A204.1 (cell line): ENCODE measurements around the gene ABCF2.

Experiments used
- FAIRE-seq: peaks from 2 replicates; lab custom pipeline; 2012; peaks lifted over from hg19 to GRCh38; lab: Jason Lieb, UNC

Gene ABCF2

GRCh38 chr7:151242159-151243044, 15.4 kb upstream of the ABCF2 start:
- no peak for FAIRE-seq

DNA sequence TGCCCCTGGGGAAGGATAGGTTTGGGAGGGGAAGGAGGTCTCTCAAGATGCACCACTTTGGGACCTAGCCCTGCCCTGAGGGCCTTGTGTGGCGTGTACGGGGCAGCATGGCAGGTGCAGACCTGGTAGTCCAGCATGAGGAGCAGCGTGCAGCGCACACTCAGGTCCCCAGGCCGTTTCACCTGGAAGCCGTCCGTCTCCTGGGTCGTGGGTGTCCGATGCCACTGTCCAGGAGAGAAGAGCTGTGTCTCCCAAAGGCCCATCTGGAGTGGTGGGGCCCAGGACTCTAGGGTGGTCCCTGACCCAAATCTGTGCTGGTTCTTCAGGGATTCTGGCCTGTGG, 14.7 kb upstream of the ABCF2 start:
- no peak for FAIRE-seq

DNA sequence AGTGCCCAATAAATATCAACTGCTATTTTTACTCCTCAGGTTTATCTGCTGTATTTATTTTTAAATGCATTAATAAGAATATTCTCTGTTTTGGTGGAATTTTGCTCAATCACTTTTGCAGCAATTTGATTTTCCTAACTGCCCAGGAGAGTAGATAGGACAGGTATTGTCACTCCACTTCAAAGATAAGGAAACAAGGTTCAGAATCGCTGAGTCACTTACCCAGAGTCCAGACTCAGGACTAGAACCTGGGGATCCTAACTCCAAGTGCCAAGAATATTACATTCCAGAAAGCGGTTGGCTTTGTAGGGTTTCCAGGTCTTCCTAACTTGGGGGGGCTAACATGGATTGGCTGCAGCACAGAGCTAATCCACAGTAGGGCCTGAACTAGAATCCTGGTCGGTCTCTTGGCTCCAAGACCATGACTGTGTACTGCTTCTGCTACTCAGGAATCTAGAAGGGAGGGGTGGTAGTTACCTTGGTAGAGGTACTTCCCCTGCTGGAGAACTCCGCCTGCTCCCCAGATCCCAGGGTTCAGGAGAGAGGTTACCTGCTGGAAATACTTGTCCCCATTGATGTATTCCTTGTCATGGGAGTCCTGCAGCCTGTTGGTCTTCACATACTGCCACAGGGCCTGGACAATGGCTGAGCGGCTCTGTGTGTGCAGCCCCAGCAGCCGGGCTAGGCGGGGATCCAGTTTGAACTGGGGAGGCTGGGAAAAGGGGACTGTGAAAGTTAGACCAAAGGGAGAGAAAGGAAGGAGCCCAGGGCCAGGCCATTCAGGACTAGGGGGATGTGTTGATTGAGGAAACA, 14.1 kb upstream of the ABCF2 start:
- no peak for FAIRE-seq

DNA sequence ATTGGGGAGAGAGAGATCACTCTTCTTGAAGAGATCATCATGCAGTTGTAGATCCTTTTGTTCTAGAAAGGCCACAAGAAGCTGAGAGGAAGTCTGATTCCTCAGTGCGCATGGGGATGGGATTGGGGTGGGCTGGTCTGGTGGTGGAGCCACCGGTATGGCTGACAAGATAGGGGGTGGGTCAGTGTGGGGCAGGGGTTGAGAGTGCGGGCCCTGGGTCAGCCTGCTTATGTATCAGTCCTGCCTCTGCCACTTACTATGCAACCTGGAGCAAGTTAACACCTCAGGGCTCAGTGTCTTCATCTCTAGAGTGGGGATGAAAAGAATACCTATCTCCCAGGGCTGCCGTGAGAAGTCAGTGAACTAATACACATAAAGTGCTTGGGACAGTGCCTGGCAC, 13.5 kb upstream of the ABCF2 start:
- FAIRE-seq, result no peak

- no peak for FAIRE-seq
These were observed 12.9 kb upstream of the ABCF2 start for GRCh38 chr7:151239837-151240459.

DNA sequence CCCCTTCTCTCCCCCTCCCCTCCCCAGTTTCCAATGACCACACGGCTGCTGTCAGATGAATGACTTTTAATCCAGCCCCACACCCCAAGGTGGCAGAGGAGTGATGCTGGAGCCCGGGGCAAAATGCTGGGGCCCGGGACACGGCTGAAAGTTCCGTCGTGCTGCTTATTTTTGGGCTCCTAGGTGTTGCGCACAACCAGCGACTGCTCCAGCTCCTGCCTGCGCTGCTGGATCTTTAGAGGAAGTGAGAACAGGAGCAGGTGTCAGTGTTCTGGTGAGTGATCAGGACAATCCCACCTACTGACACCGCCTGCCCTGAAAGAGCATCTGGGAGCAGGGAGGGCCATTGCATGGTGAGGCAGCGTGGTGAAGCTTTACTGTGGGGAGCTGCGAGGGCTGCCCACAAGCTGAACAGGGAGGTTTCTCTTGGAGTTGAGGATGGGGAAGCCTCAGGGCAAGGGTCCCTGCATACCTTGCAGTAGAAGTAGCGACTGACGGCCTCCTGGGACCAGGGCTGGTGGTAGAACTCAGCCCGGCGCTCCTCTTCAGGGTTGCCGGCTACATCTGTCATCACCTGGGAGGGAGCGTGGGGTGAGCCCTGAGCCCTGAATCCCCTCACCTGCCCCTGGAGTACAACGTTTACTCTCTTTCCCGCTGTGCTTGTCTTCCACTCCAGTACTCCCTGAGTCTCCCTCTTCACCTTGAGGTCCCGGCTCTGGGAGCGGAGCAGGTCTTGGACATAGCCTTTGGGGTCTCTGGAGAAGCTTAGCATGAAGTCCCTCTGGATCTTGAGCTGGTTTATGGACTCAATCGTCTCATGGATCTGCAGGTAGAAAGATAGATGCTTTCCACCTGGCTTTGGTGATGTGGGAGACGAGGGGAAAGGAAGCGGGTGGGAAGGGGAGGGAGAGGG, 12.2 kb upstream of the ABCF2 start:
- no peak for FAIRE-seq

GRCh38 chr7:151238190-151238810, 11.3 kb upstream of the ABCF2 start:
- FAIRE-seq, result no peak

DNA sequence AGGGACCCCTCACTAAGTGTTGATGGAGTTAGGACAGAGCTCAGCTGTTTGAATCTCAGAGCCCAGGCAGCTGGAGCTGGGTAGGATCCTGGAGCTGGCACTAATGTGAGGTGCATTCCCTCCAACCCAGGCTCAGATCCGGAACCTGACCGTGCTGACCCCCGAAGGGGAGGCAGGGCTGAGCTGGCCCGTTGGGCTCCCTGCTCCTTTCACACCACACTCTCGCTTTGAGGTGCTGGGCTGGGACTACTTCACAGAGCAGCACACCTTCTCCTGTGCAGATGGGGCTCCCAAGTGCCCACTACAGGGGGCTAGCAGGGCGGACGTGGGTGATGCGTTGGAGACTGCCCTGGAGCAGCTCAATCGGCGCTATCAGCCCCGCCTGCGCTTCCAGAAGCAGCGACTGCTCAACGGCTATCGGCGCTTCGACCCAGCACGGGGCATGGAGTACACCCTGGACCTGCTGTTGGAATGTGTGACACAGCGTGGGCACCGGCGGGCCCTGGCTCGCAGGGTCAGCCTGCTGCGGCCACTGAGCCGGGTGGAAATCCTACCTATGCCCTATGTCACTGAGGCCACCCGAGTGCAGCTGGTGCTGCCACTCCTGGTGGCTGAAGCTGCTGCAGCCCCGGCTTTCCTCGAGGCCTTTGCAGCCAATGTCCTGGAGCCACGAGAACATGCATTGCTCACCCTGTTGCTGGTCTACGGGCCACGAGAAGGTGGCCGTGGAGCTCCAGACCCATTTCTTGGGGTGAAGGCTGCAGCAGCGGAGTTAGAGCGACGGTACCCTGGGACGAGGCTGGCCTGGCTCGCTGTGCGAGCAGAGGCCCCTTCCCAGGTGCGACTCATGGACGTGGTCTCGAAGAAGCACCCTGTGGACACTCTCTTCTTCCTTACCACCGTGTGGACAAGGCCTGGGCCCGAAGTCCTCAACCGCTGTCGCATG, 10.5 kb upstream of the ABCF2 start:
- no peak for FAIRE-seq

- no peak for FAIRE-seq
These were observed 9.4 kb upstream of the ABCF2 start for GRCh38 chr7:151236406-151236805.

- FAIRE-seq, result no peak
These were observed 8.2 kb upstream of the ABCF2 start for GRCh38 chr7:151235091-151235787.

DNA sequence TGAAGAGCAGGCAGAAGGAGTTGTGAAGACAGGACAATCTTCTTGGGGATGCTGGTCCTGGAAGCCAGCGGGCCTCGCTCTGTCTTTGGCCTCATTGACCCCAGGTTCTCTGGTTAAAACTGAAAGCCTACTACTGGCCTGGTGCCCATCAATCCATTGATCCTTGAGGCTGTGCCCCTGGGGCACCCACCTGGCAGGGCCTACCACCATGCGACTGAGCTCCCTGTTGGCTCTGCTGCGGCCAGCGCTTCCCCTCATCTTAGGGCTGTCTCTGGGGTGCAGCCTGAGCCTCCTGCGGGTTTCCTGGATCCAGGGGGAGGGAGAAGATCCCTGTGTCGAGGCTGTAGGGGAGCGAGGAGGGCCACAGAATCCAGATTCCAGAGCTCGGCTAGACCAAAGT, 6.8 kb upstream of the ABCF2 start:
- FAIRE-seq, result no peak

GRCh38 chr7:151232917-151233701, 6.1 kb upstream of the ABCF2 start:
- no peak for FAIRE-seq

GRCh38 chr7:151232091-151232916, 5.3 kb upstream of the ABCF2 start, which contains the start of gene CHPF2:
Gene CHPF2 (plus strand): TSS chr7:151232483. CDS start chr7:151234012, 1,529 bp downstream.
- no peak for FAIRE-seq

DNA sequence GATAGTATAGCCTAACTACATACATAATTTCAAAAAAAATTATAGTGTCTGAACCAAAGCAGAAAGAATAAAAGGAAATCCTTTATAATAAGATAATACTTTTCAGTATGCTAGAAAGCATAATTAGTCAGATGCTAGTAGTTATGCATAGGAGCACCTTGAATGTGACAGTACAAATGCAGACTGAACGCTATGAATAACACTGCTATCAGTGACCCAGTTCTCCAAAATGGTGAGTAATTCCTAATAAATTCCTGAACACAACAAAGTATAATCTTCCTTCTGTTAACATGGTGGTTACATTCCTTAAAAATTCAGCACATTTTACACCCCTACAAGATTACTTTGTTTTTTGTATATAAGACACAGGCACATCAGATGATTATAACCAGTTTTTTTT, 4.1 kb upstream of the ABCF2 start:
- FAIRE-seq, result no peak

GRCh38 chr7:151229249-151229648, 2.2 kb upstream of the ABCF2 start:
- FAIRE-seq, result no peak

GRCh38 chr7:151228024-151228866, 1.2 kb upstream of the ABCF2 start:
- FAIRE-seq, result no peak

DNA sequence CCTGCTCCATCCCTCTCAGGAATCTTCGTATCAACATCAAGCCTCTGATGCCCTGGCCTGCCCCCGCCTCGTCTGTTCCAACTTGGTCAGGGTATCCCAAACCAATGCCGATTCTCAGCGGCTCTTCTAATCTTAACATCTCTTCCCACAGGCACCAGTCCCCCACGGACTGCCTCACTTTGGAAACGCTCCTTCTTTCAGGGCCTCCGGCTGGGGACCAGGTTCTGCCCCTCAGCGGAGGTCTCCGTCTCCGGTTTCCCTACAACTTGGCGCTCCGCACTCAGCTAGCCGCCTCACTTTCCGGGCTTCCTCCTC, 488 bp downstream of the ABCF2 start:
- FAIRE-seq, result no peak
